ENCODE results near the gene ZFYVE27. TPM values are rescaled to one million over a fixed set of nuclear protein-coding genes. Genes with fewer than 3 reads are reported as not detected.
"Not testable (repeated sequence)": the region's sequence is repeated elsewhere in the genome, so short reads cannot be mapped to it uniquely, and the experiment has no call there.

The ZFYVE27 gene
- total RNA-seq (2014; rRNA removed; shearing (Covaris generic)): 22.5 and 26.0 TPM in 2 replicates
- polyA plus RNA-seq (2014; cell fraction: nucleus; rRNA removed): 66.5 and 126 TPM in 2 replicates

GRCh38 chr10:97736902-97737769 lies at the start of gene ZFYVE27:
ZFYVE27 (plus strand) TSS chr10:97737128; CDS start chr10:97738478, 1,350 bp downstream.
- peak; percentile 93 for DNase-seq (ENCODE audit: extremely low read depth, low read depth)

GRCh38 chr10:97687785-97688781 lies 48.8 kb upstream of the ZFYVE27 start:
- peak; percentile 95 for DNase-seq (ENCODE audit: extremely low read depth, low read depth)

GRCh38 chr10:97689559-97690020 lies 47.3 kb upstream of the ZFYVE27 start:
- DNase-seq (ENCODE audit: extremely low read depth, low read depth): peak; percentile 95

- no peak for DNase-seq (ENCODE audit: extremely low read depth, low read depth)
These were observed 46.8 kb upstream of the ZFYVE27 start for GRCh38 chr10:97690133-97690532.

GRCh38 chr10:97698072-97698655 lies 38.8 kb upstream of the ZFYVE27 start:
- DNase-seq (ENCODE audit: extremely low read depth, low read depth): not testable (repeated sequence)

- peak; percentile 85 for DNase-seq (ENCODE audit: extremely low read depth, low read depth)
These were observed 35.4 kb upstream of the ZFYVE27 start for GRCh38 chr10:97701438-97702069.

- DNase-seq (ENCODE audit: extremely low read depth, low read depth): no peak
These were observed 33.4 kb upstream of the ZFYVE27 start for GRCh38 chr10:97703398-97704067.

- DNase-seq (ENCODE audit: extremely low read depth, low read depth): no peak
These were observed 32.6 kb upstream of the ZFYVE27 start for GRCh38 chr10:97704341-97704740.

GRCh38 chr10:97705006-97705670 lies 31.8 kb upstream of the ZFYVE27 start:
- DNase-seq (ENCODE audit: extremely low read depth, low read depth): no peak

- DNase-seq (ENCODE audit: extremely low read depth, low read depth): no peak
These were observed 29.6 kb upstream of the ZFYVE27 start for GRCh38 chr10:97707134-97707861.

- DNase-seq (ENCODE audit: extremely low read depth, low read depth): no peak
These were observed 28.8 kb upstream of the ZFYVE27 start for GRCh38 chr10:97708167-97708566.

GRCh38 chr10:97708976-97709946 lies 27.7 kb upstream of the ZFYVE27 start:
- no peak for DNase-seq (ENCODE audit: extremely low read depth, low read depth)

- no peak for DNase-seq (ENCODE audit: extremely low read depth, low read depth)
These were observed 25.0 kb upstream of the ZFYVE27 start for GRCh38 chr10:97711640-97712572.

- no peak for DNase-seq (ENCODE audit: extremely low read depth, low read depth)
These were observed 23.5 kb upstream of the ZFYVE27 start, which contains the start of gene MARVELD1 for GRCh38 chr10:97713339-97713825. MARVELD1 (plus strand) TSS chr10:97713730; CDS start chr10:97713877, 147 bp downstream.

GRCh38 chr10:97713826-97714400 lies 23.0 kb upstream of the ZFYVE27 start:
- peak; percentile 60 for DNase-seq (ENCODE audit: extremely low read depth, low read depth)
